ENCODE data around the gene CERT1.

Gene CERT1

GRCh38 chr5:75435096-75435495 is 76.3 kb downstream of the CERT1 start:
- TF ChIP-seq TAF1 (IDR thresholded peaks at IDR 0.05; ENCODE audit: borderline replicate concordance, insufficient read depth, low read length) (no peak), FOXP2 (optimal IDR thresholded peaks at IDR 0.05; ENCODE audit: borderline replicate concordance, extremely low read depth, extremely low read length, insufficient read depth) (no peak), SIN3A (IDR thresholded peaks at IDR 0.05; ENCODE audit: borderline replicate concordance, insufficient read depth, low read length) (no peak), POLR2AphosphoS5 (IDR thresholded peaks at IDR 0.05; ENCODE audit: low read depth, low read length) (no peak), REST (IDR thresholded peaks at IDR 0.05; ENCODE audit: insufficient read depth in 1 of 2, low read depth in 2 of 2, low read length in 2 of 2) (no peak)

GRCh38 chr5:75433814-75434506 is 77.5 kb downstream of the CERT1 start:
- TF ChIP-seq REST (IDR thresholded peaks at IDR 0.05; ENCODE audit: insufficient read depth in 1 of 2, low read depth in 2 of 2, low read length in 2 of 2) (no peak), SIN3A (IDR thresholded peaks at IDR 0.05; ENCODE audit: borderline replicate concordance, insufficient read depth, low read length) (no peak), POLR2AphosphoS5 (IDR thresholded peaks at IDR 0.05; ENCODE audit: low read depth, low read length) (no peak), TAF1 (IDR thresholded peaks at IDR 0.05; ENCODE audit: borderline replicate concordance, insufficient read depth, low read length) (no peak), FOXP2 (optimal IDR thresholded peaks at IDR 0.05; ENCODE audit: borderline replicate concordance, extremely low read depth, extremely low read length, insufficient read depth) (no peak)

- TF ChIP-seq REST (IDR thresholded peaks at IDR 0.05; ENCODE audit: insufficient read depth in 1 of 2, low read depth in 2 of 2, low read length in 2 of 2) (no peak), FOXP2 (optimal IDR thresholded peaks at IDR 0.05; ENCODE audit: borderline replicate concordance, extremely low read depth, extremely low read length, insufficient read depth) (no peak), TAF1 (IDR thresholded peaks at IDR 0.05; ENCODE audit: borderline replicate concordance, insufficient read depth, low read length) (no peak), POLR2AphosphoS5 (IDR thresholded peaks at IDR 0.05; ENCODE audit: low read depth, low read length) (no peak), SIN3A (IDR thresholded peaks at IDR 0.05; ENCODE audit: borderline replicate concordance, insufficient read depth, low read length) (no peak)
Observed at GRCh38 chr5:75414241-75414640, 97.2 kb downstream of the CERT1 start.

- TF ChIP-seq POLR2AphosphoS5 (IDR thresholded peaks at IDR 0.05; ENCODE audit: low read depth, low read length) (no peak), SIN3A (IDR thresholded peaks at IDR 0.05; ENCODE audit: borderline replicate concordance, insufficient read depth, low read length) (no peak), FOXP2 (optimal IDR thresholded peaks at IDR 0.05; ENCODE audit: borderline replicate concordance, extremely low read depth, extremely low read length, insufficient read depth) (no peak), REST (IDR thresholded peaks at IDR 0.05; ENCODE audit: insufficient read depth in 1 of 2, low read depth in 2 of 2, low read length in 2 of 2) (no peak), TAF1 (IDR thresholded peaks at IDR 0.05; ENCODE audit: borderline replicate concordance, insufficient read depth, low read length) (no peak)
Observed at GRCh38 chr5:75412111-75412990, 99.1 kb downstream of the CERT1 start.

All from PFSK-1 (cell line).